Measurements from ENCODE around the gene RCC2. TPM values are rescaled to one million over a fixed set of nuclear protein-coding genes. Genes with fewer than 3 reads are reported as not detected.

The RCC2 gene
- total and polyA plus RNA-seq, 2 of the 4 experiments (the other 2 are of a cell fraction): 24.0 to 38.9 TPM

GRCh38 chr1:17422461-17422860 lies 17.0 kb downstream of the RCC2 start:
- Histone ChIP-seq H4K8ac (ENCODE audit: low read depth in 2 of 2, low read length in 2 of 2) (no peak overlapping the region), H3K4me2 (ENCODE audit: low read depth, low read length) (no peak overlapping the region), H2AFZ (replicated peaks; ENCODE audit: low read length, poor library complexity) (no peak overlapping the region), H4K20me1 (ENCODE audit: insufficient read depth, low read length) (peaks cover 62% of the 10 kb centered on the region), H3K27ac (ENCODE audit: insufficient read depth, low read length) (no peak overlapping the region), H3K9ac (ENCODE audit: low read depth, low read length) (no peak overlapping the region), H2BK15ac (ENCODE audit: low read depth, low read length) (no peak overlapping the region), H3K4me1 (ENCODE audit: control insufficient read depth, insufficient read depth, low read length) (peaks cover 6% of the 10 kb centered on the region; the same call in 1 of the 2 replicates), H2BK5ac (ENCODE audit: low read depth, low read length, poor library complexity, severe bottlenecking) (no peak overlapping the region), H3K27me3 (ENCODE audit: control insufficient read depth, insufficient read depth, low read length) (no peaks in the 10 kb centered on the region), H3K9me1 (ENCODE audit: insufficient read depth, low read length) (no peaks in the 10 kb centered on the region; the same call in 1 of the 2 replicates), H2BK20ac (ENCODE audit: low read depth, low read length) (no peak overlapping the region), H2BK120ac (ENCODE audit: low read depth, low read length) (no peak overlapping the region), H3K4me3 (ENCODE audit: insufficient read depth, low read depth, low read length) (no peak overlapping the region), H4K91ac (ENCODE audit: insufficient read depth, low read depth, low read length) (no peak overlapping the region), H3K56ac (ENCODE audit: extremely low read depth, insufficient read depth, low read length) (no peak overlapping the region), H3K14ac (replicated peaks; ENCODE audit: low read depth, low read length) (no peak overlapping the region), H2AK5ac (ENCODE audit: low read depth, low read length) (no peak overlapping the region), H3K36me3 (ENCODE audit: control insufficient read depth, insufficient read depth, low read length) (peaks cover 60% of the 10 kb centered on the region), H3K23ac (ENCODE audit: low read depth, low read length) (no peak overlapping the region), H2AK9ac (replicated peaks; ENCODE audit: low read depth, low read length, poor library complexity) (peak overlapping the region; percentile 20), H3K18ac (ENCODE audit: low read depth, low read length) (no peak overlapping the region), H3K79me1 (ENCODE audit: low read depth in 1 of 2, low read length in 2 of 2) (peaks cover 24 to 53% of the 10 kb centered on the region in 2 experiments), H3K4ac (ENCODE audit: low read depth, low read length) (no peak overlapping the region), H3K9me3 (ENCODE audit: control insufficient read depth, insufficient read depth, low read length) (no peaks in the 10 kb centered on the region), H4K5ac (ENCODE audit: low read depth, low read length) (no peak overlapping the region)
- dilution Hi-C loops (cut with HindIII; ENCODE audit: low sequenced_read_pairs, unreplicated experiment) (no loop called here), intact Hi-C loops (cut with micrococcal nuclease) (no loop called here), in situ Hi-C loops (cut with MboI; ENCODE audit: low sequenced_read_pairs) (no loop called here)
- 92% methylated on average over 2 of the region's 7 CpGs; no CpG with 5 or more reads in 1 of the 2 experiments for WGBS, 2 experiments (ENCODE audit: extremely low coverage in 2 of 2, insufficient read length in 1 of 2)
- DNase-seq: no peak
- POLR2A ChIA-PET (ENCODE audit: unreplicated experiment): no interaction called here
- TF ChIP-seq MAZ (IDR thresholded peaks at IDR 0.05; ENCODE audit: borderline replicate concordance, low read depth, low read length) (no peak), CHD1 (IDR thresholded peaks at IDR 0.05; ENCODE audit: low read depth, low read length) (no peak), CEBPB (IDR thresholded peaks at IDR 0.05; ENCODE audit: low read depth, low read length) (no peak), NFE2L2 (IDR thresholded peaks at IDR 0.05; ENCODE audit: low read depth, low read length) (no peak), BHLHE40 (IDR thresholded peaks at IDR 0.05; ENCODE audit: low read depth, low read length) (no peak), FOS (IDR thresholded peaks at IDR 0.05; ENCODE audit: low read depth, low read length) (no peak), USF2 (IDR thresholded peaks at IDR 0.05; ENCODE audit: low read depth, low read length) (no peak), ELK1 (IDR thresholded peaks at IDR 0.05; ENCODE audit: borderline replicate concordance, low read depth, low read length) (no peak), MAFK (IDR thresholded peaks at IDR 0.05; ENCODE audit: low read depth, low read length) (no peak), POLR2A (IDR thresholded peaks at IDR 0.05; ENCODE audit: low read depth, low read length) (no peak), CTCF (conservative IDR thresholded peaks at IDR 0.05; ENCODE audit: low read depth, low read length) (no peak), RFX5 (IDR thresholded peaks at IDR 0.05; ENCODE audit: low read depth, low read length) (no peak), RAD21 (IDR thresholded peaks at IDR 0.05; ENCODE audit: low read length) (no peak), RCOR1 (IDR thresholded peaks at IDR 0.05; ENCODE audit: insufficient replicate concordance, low read length) (no peak), MXI1 (IDR thresholded peaks at IDR 0.05; ENCODE audit: borderline replicate concordance, low read depth, low read length) (no peak), SMC3 (IDR thresholded peaks at IDR 0.05; ENCODE audit: low read depth, low read length) (no peak)
- BruUV-seq (replicated peaks): no TSS peak
- CTCF ChIA-PET: no interaction called here
- no peak for ATAC-seq (ENCODE audit: low read depth)
